Measurements from ENCODE around the gene NRL. TPM values are rescaled to one million over a fixed set of nuclear protein-coding genes. Genes with fewer than 3 reads are reported as not detected.
A peak's percentile ranks its signal among the peaks of the same experiment; 100 is the strongest.

Gene NRL
- total RNA-seq, 1 donor = 1.8 TPM

GRCh38 chr14:24119691-24120090, 4.9 kb upstream of the NRL start:
- no peak overlapping the region for H3K27ac ChIP-seq (ENCODE audit: low read depth, low read length)
- no peak overlapping the region for H2AFZ ChIP-seq (ENCODE audit: low read length)
- H4K20me1 ChIP-seq (ENCODE audit: insufficient read depth, low read length) = no peaks in the 10 kb centered on the region
- H3K4me1 ChIP-seq (ENCODE audit: insufficient read depth, low read length) = peaks cover 8% of the 10 kb centered on the region
- peaks cover 59% of the 10 kb centered on the region for H3K36me3 ChIP-seq (ENCODE audit: insufficient read depth, low read length)
- no peaks in the 10 kb centered on the region for H3K9me3 ChIP-seq (ENCODE audit: low read depth, low read length)
- DNase-seq (ENCODE audit: insufficient read length, low spot score, missing footprints) = no peak
- no peak overlapping the region for H3K4me3 ChIP-seq (ENCODE audit: insufficient read depth, low read length)
- peaks cover 13% of the 10 kb centered on the region for H3K79me2 ChIP-seq (ENCODE audit: insufficient read depth, low read length)
- H3K27me3 ChIP-seq (ENCODE audit: insufficient read depth, low read length) = no peaks in the 10 kb centered on the region
- TF ChIP-seq CTCF (IDR thresholded peaks at IDR 0.05; ENCODE audit: extremely low read depth, low read depth, low read length) = no peak
- H3K4me2 ChIP-seq (ENCODE audit: insufficient read depth, low read length) = no peak overlapping the region

DNA sequence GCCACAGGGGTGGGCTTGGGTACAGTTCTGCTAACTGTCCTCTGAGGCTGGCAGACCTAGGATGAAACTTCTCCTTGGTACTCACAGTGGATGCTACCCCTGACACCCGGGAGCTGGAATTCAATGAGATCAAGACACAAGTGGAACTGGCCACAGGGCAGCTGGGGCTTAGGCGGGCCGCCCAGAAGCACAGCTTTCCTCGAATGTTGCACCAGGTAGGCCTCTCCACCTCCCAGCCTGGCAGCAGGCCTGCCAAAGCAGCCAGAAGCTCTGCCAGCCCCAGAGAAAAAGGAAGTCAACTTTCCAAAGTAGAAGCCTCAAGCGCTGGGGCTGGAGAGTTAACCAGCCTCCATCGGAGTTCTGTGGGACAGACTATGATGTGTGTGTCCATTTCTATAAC, 2.4 kb upstream of the NRL start:
- Histone ChIP-seq H3K9me3 (ENCODE audit: low read depth, low read length) (no peaks in the 10 kb centered on the region), H3K4me3 (ENCODE audit: insufficient read depth, low read length) (no peak overlapping the region), H2AFZ (ENCODE audit: low read length) (no peak overlapping the region), H3K36me3 (ENCODE audit: insufficient read depth, low read length) (peaks cover 42% of the 10 kb centered on the region), H3K4me2 (ENCODE audit: insufficient read depth, low read length) (no peak overlapping the region), H3K4me1 (ENCODE audit: insufficient read depth, low read length) (peaks cover 14% of the 10 kb centered on the region), H3K79me2 (ENCODE audit: insufficient read depth, low read length) (peaks cover 13% of the 10 kb centered on the region), H4K20me1 (ENCODE audit: insufficient read depth, low read length) (no peaks in the 10 kb centered on the region), H3K27me3 (ENCODE audit: insufficient read depth, low read length) (no peaks in the 10 kb centered on the region), H3K27ac (ENCODE audit: low read depth, low read length) (no peak overlapping the region)
- DNase-seq (ENCODE audit: insufficient read length, low spot score, missing footprints) = peak; percentile 30
- no peak for TF ChIP-seq CTCF (IDR thresholded peaks at IDR 0.05; ENCODE audit: extremely low read depth, low read depth, low read length)

DNA sequence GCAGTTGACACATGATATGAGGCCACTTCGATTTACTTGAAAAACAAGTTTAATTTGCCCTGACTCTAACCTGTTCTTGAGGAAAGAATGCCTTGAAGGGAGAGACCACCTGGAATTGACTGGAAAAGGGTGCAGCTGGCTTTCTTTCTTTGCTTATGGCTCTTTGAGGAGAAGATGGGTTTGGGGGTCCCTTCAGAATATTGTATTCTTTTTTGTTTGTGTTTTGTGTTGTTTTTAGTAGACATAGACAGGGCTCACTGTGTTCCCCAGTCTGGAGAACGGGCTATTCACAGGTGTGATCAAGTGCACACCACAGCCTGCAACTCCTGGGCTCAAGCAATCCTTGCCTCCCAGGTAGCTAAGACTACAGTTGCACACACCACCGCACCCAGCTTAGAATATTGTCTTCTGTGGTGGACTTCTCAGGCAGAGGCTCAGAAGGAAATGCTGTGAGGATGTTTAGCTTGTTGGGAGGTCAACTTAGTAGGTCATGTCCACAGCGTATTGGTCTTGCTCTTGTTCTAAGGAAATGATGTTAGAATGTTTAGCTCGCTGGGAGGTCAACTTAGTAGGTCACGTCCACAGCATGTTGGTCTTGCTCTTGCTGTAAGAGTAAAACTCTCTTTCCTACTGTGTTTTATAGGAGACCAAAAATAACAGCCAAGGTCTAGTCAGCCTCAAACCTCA, 1.5 kb upstream of the NRL start:
- no peak for DNase-seq (ENCODE audit: insufficient read length, low spot score, missing footprints)
- Histone ChIP-seq H3K36me3 (ENCODE audit: insufficient read depth, low read length) (peaks cover 36% of the 10 kb centered on the region), H4K20me1 (ENCODE audit: insufficient read depth, low read length) (no peaks in the 10 kb centered on the region), H3K9me3 (ENCODE audit: low read depth, low read length) (no peaks in the 10 kb centered on the region), H2AFZ (ENCODE audit: low read length) (no peak overlapping the region), H3K4me2 (ENCODE audit: insufficient read depth, low read length) (peak overlapping the region; percentile 96), H3K4me1 (ENCODE audit: insufficient read depth, low read length) (peaks cover 14% of the 10 kb centered on the region), H3K27ac (ENCODE audit: low read depth, low read length) (no peak overlapping the region), H3K4me3 (ENCODE audit: insufficient read depth, low read length) (peak overlapping the region; percentile 82), H3K79me2 (ENCODE audit: insufficient read depth, low read length) (peaks cover 13% of the 10 kb centered on the region), H3K27me3 (ENCODE audit: insufficient read depth, low read length) (no peaks in the 10 kb centered on the region)
- TF ChIP-seq CTCF (IDR thresholded peaks at IDR 0.05; ENCODE audit: extremely low read depth, low read depth, low read length) = no peak

GRCh38 chr14:24115422-24116127, 826 bp upstream of the NRL start:
- H3K9me3 ChIP-seq (ENCODE audit: low read depth, low read length) = no peaks in the 10 kb centered on the region
- H3K4me2 ChIP-seq (ENCODE audit: insufficient read depth, low read length) = peak overlapping the region; percentile 96
- peaks cover 13% of the 10 kb centered on the region for H3K79me2 ChIP-seq (ENCODE audit: insufficient read depth, low read length)
- no peak for TF ChIP-seq CTCF (IDR thresholded peaks at IDR 0.05; ENCODE audit: extremely low read depth, low read depth, low read length)
- H4K20me1 ChIP-seq (ENCODE audit: insufficient read depth, low read length) = no peaks in the 10 kb centered on the region
- peaks cover 30% of the 10 kb centered on the region for H3K36me3 ChIP-seq (ENCODE audit: insufficient read depth, low read length)
- H3K27ac ChIP-seq (ENCODE audit: low read depth, low read length) = peak overlapping the region; percentile 98
- H2AFZ ChIP-seq (ENCODE audit: low read length) = peak overlapping the region; percentile 87
- H3K4me1 ChIP-seq (ENCODE audit: insufficient read depth, low read length) = peaks cover 14% of the 10 kb centered on the region
- H3K4me3 ChIP-seq (ENCODE audit: insufficient read depth, low read length) = peak overlapping the region; percentile 82
- H3K27me3 ChIP-seq (ENCODE audit: insufficient read depth, low read length) = no peaks in the 10 kb centered on the region
- DNase-seq (ENCODE audit: insufficient read length, low spot score, missing footprints) = peak; percentile 67
